ENCODE data around the gene AHSG.

- TF ChIP-seq CTCF (IDR thresholded peaks at IDR 0.05) (no peak), POLR2A (IDR thresholded peaks at IDR 0.05) (no peak)
These were observed 15.1 kb downstream of the AHSG start for GRCh38 chr3:186627852-186628414.
